Caco-2 (cell line): ENCODE data around the gene COLEC12. TPM values are rescaled to one million over a fixed set of nuclear protein-coding genes. Genes with fewer than 3 reads are reported as not detected.

Experiments
- BruUV-seq: library from RNA; stranded (reverse); fragments of 400-500 nt; replicated peaks from 2 replicates; lab custom pipeline; 2021; lab: Mats Ljungman, UMichigan
- CTCF ChIA-PET: fragments of 300-600 bp; sonication (Branson Sonifier 250); formaldehyde crosslinking; loops from one replicate; lab custom pipeline; 2022; ENCODE audit warnings: antibody characterized with exemption; lab: Charles Lee
- POLR2A ChIA-PET: fragments of 300-600 bp; sonication (Branson Sonifier 250); formaldehyde crosslinking; loops from one replicate; lab custom pipeline; 2022; ENCODE audit warnings: antibody characterized with exemption; lab: Charles Lee
- DNase-seq, 2 experiments: peaks; one replicate each; pipeline versions ENCODE4 v3.0.0 to v3.0.0-alpha.2; 2020 to 2022
- H3K27me3 ChIP-seq: replicated peaks from 2 replicates; pipeline ENCODE4 v1.6.0; 2011; ENCODE audit warnings: low read length; ENCODE audit not compliant: control insufficient read depth, insufficient read depth
- H3K36me3 ChIP-seq: 2 replicates; pipeline ENCODE4 v1.5.1; 2011; ENCODE audit warnings: low read length; ENCODE audit not compliant: control insufficient read depth, insufficient read depth
- H3K4me1 ChIP-seq: fragments of 250-450 bp; sonication (Bioruptor Pico); 2 replicates; pipeline ENCODE4 v1.5.1; 2020; ENCODE audit warnings: mild to moderate bottlenecking
- H3K4me3 ChIP-seq: 2 replicates; pipeline ENCODE4 v1.5.1; 2011; ENCODE audit warnings: low read depth, mild to moderate bottlenecking, control low read depth, low read length
- H3K9me3 ChIP-seq: fragments of 250-450 bp; sonication (Bioruptor Pico); 2 replicates; pipeline ENCODE4 v1.5.1; 2020; ENCODE audit warnings: mild to moderate bottlenecking, moderate library complexity
- H3K27ac Mint-ChIP-seq: one replicate; pipeline ENCODE4 v1.8.0; 2022; ENCODE audit warnings: mixed read lengths; ENCODE audit not compliant: unreplicated experiment
- H3K27me3 Mint-ChIP-seq: one replicate; pipeline ENCODE4 v1.8.0; 2022; ENCODE audit warnings: mixed read lengths; ENCODE audit not compliant: insufficient read depth, unreplicated experiment
- H3K36me3 Mint-ChIP-seq: one replicate; pipeline ENCODE4 v1.8.0; 2022; ENCODE audit warnings: mild to moderate bottlenecking, mixed read lengths; ENCODE audit not compliant: insufficient read depth, unreplicated experiment
- H3K4me1 Mint-ChIP-seq: one replicate; pipeline ENCODE4 v1.8.0; 2022; ENCODE audit warnings: low read depth, mixed read lengths; ENCODE audit not compliant: unreplicated experiment
- H3K4me3 Mint-ChIP-seq: one replicate; pipeline ENCODE4 v1.8.0; 2022; ENCODE audit warnings: mild to moderate bottlenecking, moderate library complexity, mixed read lengths; ENCODE audit not compliant: unreplicated experiment
- H3K9me3 Mint-ChIP-seq: one replicate; pipeline ENCODE4 v1.8.0; 2022; ENCODE audit warnings: mixed read lengths; ENCODE audit not compliant: unreplicated experiment
- CTCF ChIP-seq, 2 experiments: fragments of 200-600 bp in 1 of 2; IDR thresholded peaks; 1 replicate in 1 of 2; 2 replicates in 1 of 2; pipeline versions ENCODE4 v1.5.1 to v1.8.0; 2011 to 2022; ENCODE audit warnings: antibody characterized with exemption in 1 of 2, control low read depth in 1 of 2, inconsistent platforms in 1 of 2, low read depth in 1 of 2, low read length in 1 of 2, mild to moderate bottlenecking in 1 of 2, moderate library complexity in 1 of 2; ENCODE audit not compliant: insufficient read depth in 1 of 2, severe bottlenecking in 1 of 2, unreplicated experiment in 1 of 2
- intact Hi-C: fragments of 100-400 bp; cut with micrococcal nuclease; formaldehyde crosslinking; loops from one replicate; pipeline ENCODE4 v1.10.0; 2022; ENCODE audit not compliant: unreplicated experiment
- total RNA-seq: library from RNA; stranded (reverse); gene quantifications from 2 replicates; pipeline ENCODE4 v1.2.3, GENCODE V29; 2022

COLEC12 gene
- total RNA-seq, 1 experiment from 2014 or later: 0.09 TPM

GRCh38 chr18:275486-275885 is 225.0 kb downstream of the COLEC12 start:
- CTCF ChIA-PET: no interaction called here
- Mint-ChIP-seq H3K27ac (no peak overlapping the region), H3K9me3 (no peaks in the 10 kb centered on the region), H3K27me3 (peaks cover 3% of the 10 kb centered on the region), H3K36me3 (no peaks in the 10 kb centered on the region), H3K4me3 (no peak overlapping the region), H3K4me1 (no peaks in the 10 kb centered on the region)
- intact Hi-C loops: no loop called here
- no peak overlapping the region for H3K4me3 ChIP-seq
- POLR2A ChIA-PET: no interaction called here
- no peaks in the 10 kb centered on the region for H3K36me3 ChIP-seq
- no TSS peak for BruUV-seq
- H3K4me1 ChIP-seq: no peaks in the 10 kb centered on the region
- H3K9me3 ChIP-seq: no peaks in the 10 kb centered on the region
- no peak for TF ChIP-seq CTCF (IDR thresholded peaks at IDR 0.05; ENCODE audit: insufficient read depth in 1 of 2, low read depth in 1 of 2, low read length in 1 of 2, severe bottlenecking in 1 of 2, unreplicated experiment in 1 of 2)
- no peaks in the 10 kb centered on the region for H3K27me3 ChIP-seq
- DNase-seq: no peak

- TF ChIP-seq CTCF (IDR thresholded peaks at IDR 0.05; ENCODE audit: insufficient read depth in 1 of 2, low read depth in 1 of 2, low read length in 1 of 2, severe bottlenecking in 1 of 2, unreplicated experiment in 1 of 2): no peak
- H3K9me3 Mint-ChIP-seq: no peaks in the 10 kb centered on the region
- no peaks in the 10 kb centered on the region for H3K27me3 ChIP-seq
- no peak overlapping the region for H3K4me3 Mint-ChIP-seq
- no peaks in the 10 kb centered on the region for H3K36me3 ChIP-seq
- no peak for DNase-seq
- BruUV-seq: no TSS peak
- no peak overlapping the region for H3K4me3 ChIP-seq
- no peaks in the 10 kb centered on the region for H3K9me3 ChIP-seq
- intact Hi-C loops: no loop called here
- peaks cover 3% of the 10 kb centered on the region for H3K27me3 Mint-ChIP-seq
- no peak overlapping the region for H3K27ac Mint-ChIP-seq
- CTCF ChIA-PET: no interaction called here
- peaks cover 6% of the 10 kb centered on the region for H3K4me1 Mint-ChIP-seq
- POLR2A ChIA-PET: no interaction called here
- no peaks in the 10 kb centered on the region for H3K36me3 Mint-ChIP-seq
- H3K4me1 ChIP-seq: peaks cover 4% of the 10 kb centered on the region; the same call in 1 of the 2 replicates
Observed at GRCh38 chr18:274313-274712, 226.2 kb downstream of the COLEC12 start.

GRCh38 chr18:273525-273924 is 227.0 kb downstream of the COLEC12 start:
- H3K9me3 Mint-ChIP-seq: no peaks in the 10 kb centered on the region
- H3K4me1 Mint-ChIP-seq: peaks cover 6% of the 10 kb centered on the region
- TF ChIP-seq CTCF (IDR thresholded peaks at IDR 0.05; ENCODE audit: insufficient read depth in 1 of 2, low read depth in 1 of 2, low read length in 1 of 2, severe bottlenecking in 1 of 2, unreplicated experiment in 1 of 2): no peak
- DNase-seq: no peak
- intact Hi-C loops: no loop called here
- POLR2A ChIA-PET: no interaction called here
- H3K36me3 Mint-ChIP-seq: no peaks in the 10 kb centered on the region
- BruUV-seq: no TSS peak
- H3K4me3 Mint-ChIP-seq: no peak overlapping the region
- peaks cover 9% of the 10 kb centered on the region; the same call in 1 of the 2 replicates for H3K4me1 ChIP-seq
- peaks cover 3% of the 10 kb centered on the region for H3K27me3 Mint-ChIP-seq
- no peaks in the 10 kb centered on the region for H3K27me3 ChIP-seq
- H3K4me3 ChIP-seq: no peak overlapping the region
- H3K27ac Mint-ChIP-seq: no peak overlapping the region
- CTCF ChIA-PET: no interaction called here
- no peaks in the 10 kb centered on the region for H3K36me3 ChIP-seq
- H3K9me3 ChIP-seq: no peaks in the 10 kb centered on the region
